Activated T-cell treated with anti-CD3 and anti-CD28 coated beads for 24 hours (primary cell): ENCODE data around the gene TEX29.

Source experiments
- DNase-seq: peaks from one replicate; pipeline ENCODE4 v3.0.0-alpha.2; 2020; ENCODE audit warnings: low read depth

The TEX29 gene

DNA sequence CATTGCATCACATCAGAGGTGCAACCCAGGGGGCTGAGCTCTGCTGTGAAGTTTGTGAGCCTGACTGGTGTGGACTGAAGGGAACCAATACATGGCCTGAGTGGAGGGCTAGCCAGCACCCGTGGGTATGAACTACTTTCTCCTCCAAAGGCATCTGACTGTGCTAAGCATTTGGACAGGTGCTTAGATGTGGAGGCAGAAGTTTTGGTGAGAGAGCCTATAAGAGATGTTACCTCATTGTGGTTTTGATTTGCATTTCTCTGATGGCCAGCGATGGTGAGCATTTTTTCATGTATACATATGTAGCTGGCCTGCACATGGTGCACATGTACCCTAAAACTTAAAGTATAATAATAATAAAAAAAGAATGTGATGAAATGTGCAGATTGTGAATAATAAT is 46.9 kb downstream of the TEX29 start:
- DNase-seq = no peak

DNA sequence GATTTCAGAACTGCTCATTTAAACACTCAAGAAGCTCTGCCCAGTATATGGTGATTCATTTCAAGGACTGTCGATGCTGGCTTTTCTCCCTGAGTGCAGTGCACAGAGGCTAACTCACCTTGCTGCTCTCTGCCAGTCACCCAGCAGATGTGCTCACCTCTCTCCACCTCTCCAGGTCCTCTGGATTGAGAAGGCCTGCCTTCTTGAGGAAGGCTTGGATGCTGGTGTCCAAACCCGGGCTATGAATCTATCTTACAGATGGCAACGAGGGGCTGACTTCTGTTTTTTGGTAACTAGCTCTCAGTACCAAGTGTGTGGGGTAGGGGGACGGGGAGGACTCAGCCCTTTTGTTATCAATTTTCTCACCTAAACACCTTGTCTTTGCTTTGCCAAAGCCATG is 47.6 kb downstream of the TEX29 start:
- DNase-seq = no peak

DNA sequence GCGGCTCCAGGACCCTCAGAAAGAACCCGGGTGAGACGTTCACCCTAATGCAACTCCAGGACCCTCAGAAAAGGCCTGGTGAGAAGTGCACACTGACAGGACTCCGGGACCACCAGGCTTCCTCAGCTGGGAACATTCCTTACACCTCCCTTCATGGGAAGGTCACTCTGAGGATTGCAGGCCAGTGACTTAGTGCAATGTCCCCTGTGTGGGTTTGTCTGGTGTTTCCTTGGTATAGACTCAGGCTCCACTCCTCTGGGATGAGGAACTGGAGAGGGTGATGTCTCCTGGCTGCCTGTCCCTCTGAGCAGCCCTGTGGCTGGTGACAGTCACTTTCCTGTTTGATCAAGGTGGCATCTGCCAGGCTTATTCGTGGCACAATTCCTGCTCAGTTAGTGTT is 49.7 kb downstream of the TEX29 start:
- DNase-seq = no peak

DNA sequence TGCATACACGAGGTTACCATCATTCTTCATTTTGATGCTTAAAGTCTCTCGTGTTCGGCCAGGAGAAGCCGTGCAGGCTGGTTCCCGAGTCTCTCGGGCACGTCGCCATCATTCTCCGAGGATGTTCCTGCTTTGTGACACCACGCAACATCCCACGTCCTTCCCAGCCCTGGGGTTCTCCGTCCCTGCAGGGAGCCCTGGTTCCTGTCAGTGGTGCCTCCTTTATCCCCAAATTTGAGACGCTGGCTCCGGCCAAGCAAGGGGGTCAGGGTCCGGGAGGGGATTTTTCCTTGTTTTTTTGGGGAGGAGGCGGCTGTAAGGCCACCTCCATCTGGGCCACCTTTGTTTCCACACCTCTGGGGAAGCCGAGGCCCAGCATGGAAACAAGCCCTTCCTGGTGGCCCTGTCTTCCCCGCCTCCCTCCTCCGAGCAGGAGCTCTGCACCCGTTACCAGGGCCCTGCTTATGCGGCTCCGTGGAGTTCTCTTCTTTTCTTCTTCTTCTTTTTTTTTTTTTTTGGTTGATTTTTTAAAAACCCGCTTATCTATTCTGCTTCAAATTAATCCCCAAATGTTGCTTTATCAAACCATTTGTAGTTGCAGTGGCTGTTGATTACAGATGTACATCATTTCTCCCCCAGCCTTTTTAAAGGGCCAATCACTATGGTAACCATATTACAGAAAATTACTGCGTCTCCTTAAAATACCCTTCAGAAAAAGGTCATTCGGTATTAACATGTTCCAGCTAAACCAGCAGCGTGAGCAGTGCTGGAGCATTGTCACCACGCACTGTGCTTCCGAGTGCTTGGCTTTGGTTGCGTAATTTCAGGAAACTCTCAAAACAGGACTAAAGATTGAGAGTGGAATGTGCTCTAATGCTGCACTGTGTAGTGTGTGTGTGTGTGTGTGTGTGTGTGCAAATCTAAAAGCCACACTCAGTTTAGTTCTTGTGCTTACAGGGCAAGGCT is 50.4 kb downstream of the TEX29 start:
- DNase-seq = no peak

DNA sequence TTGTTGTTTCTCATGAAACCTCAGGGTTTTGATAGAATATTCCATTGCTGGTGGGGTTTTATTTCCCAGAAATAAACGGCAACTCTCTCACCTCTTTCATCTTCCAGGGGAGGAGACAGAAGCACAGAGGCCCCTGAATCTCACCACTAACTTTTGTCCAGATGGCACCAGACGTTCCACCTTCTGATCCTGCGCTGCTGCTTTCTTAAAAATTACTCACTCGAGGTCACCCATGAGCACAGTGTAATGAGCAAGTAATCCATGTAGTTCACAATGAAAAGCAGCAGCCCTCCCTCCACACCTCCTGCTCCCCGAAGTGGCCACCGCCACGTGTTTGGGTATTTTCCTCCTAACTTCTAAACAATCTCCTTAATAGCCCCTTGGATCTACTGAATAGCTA is 51.3 kb downstream of the TEX29 start:
- DNase-seq = no peak

DNA sequence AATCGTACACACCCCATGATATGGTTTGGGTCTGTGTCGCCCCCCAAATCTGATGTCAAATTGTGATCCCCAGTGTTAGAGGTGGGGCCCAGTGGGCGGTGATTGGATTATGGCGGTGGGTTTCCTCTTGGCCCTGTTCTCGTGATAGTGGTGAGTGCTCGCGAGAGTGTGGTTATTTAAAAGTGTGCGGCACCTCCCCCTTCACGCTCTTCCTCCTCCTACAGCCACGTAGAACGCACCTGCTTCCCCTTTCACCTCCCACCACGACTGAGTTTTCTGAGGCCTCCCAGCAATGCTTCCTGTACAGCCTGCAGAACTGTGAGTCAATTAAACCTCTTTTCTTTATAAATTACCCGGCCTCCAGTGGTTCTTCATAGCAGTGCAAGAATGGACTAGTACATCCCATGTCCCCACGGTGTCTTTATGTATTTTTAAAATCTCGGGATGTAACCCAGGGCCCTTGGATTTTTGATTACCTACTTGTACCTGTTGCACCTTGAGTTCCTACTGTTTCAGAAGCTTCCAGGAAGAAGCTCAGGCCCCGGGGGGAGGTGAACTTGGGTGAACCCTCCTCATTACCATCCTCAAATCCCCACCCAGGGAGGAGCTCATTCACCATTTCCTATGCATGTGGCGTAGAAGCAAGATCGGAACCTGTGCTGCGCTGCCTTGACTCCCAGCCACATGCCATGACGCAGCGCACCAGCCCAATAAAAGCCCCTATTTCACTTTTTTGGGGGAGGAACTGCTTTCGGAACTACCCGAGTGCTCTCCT is 52.4 kb downstream of the TEX29 start:
- DNase-seq = no peak

DNA sequence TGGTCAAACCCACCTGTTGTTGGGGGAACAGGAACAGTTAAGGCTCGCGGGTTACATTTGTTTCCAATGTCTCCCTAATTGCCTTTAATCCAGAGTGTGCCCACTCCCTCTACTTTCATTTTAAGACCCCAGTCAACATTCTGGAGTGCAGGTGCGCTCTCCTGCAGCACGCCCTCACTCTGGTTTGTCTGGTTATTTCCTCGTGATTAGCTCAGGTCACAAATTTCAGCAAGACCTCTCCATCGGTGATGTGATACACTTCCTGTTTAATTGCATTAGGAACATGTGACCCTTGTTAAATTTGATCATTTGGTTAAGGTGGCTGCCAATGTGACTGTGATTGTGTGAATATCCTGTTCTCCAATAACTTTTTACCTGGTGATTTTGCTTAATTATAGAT is 53.0 kb downstream of the TEX29 start:
- no peak for DNase-seq

DNA sequence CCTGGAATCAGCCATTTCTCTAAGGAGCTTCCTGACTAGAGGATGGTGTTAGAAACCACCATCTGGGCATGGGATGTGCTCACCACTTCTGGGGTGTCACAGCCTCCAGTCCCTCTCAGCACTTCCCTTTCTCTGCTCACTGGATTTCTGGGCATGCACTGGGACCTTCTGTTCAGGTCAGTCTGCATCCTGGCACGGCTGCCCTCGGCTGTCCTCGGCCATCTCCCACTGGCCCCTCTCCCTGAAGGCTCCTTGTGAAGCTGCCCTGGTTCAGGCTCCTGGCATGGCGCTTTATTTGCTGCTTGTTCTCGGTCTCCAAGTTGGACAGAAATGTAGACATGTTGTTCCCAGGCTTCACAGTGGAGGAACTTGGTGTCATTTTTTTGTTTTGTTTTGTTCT is 60.0 kb downstream of the TEX29 start:
- DNase-seq = no peak

DNA sequence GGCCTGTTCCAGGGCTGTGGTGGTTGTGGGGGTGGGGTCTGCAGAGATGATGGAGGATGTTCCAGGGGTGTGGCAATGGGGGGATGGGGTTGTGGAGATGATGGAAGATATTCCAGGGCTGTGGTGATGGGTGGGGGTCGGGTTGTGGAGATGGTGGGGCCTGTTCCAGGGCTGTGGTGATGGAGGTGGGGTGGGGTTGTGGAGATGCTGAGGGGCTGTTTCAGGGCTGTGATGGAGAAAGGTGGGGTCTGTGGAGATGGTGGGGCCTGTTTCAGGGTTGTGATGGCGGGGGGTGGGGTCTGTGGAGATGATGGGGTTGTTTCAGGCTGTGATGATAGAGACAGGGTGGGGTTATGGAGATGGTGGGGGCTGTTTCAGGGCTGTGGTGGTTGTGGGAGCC is 62.0 kb downstream of the TEX29 start:
- no peak for DNase-seq

DNA sequence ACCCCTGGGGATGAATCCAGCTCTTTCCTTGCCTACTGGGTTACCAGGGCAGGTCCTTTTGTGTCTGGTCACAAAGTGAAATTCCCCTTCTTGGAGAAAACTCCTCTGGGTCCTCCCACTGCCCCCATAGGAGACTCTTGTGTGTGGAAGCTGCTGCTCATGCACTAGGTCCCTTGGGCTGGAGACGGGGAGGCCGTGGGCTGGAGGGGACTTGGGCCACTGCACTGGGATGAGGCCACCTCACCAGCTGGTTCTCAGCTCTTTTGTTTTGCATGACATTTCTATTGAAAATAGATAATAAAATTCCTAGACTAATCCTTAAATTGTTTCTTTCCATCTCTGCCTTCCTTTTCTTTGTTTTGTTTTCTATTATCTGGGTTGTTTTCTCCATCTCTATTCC is 62.4 kb downstream of the TEX29 start:
- no peak for DNase-seq

DNA sequence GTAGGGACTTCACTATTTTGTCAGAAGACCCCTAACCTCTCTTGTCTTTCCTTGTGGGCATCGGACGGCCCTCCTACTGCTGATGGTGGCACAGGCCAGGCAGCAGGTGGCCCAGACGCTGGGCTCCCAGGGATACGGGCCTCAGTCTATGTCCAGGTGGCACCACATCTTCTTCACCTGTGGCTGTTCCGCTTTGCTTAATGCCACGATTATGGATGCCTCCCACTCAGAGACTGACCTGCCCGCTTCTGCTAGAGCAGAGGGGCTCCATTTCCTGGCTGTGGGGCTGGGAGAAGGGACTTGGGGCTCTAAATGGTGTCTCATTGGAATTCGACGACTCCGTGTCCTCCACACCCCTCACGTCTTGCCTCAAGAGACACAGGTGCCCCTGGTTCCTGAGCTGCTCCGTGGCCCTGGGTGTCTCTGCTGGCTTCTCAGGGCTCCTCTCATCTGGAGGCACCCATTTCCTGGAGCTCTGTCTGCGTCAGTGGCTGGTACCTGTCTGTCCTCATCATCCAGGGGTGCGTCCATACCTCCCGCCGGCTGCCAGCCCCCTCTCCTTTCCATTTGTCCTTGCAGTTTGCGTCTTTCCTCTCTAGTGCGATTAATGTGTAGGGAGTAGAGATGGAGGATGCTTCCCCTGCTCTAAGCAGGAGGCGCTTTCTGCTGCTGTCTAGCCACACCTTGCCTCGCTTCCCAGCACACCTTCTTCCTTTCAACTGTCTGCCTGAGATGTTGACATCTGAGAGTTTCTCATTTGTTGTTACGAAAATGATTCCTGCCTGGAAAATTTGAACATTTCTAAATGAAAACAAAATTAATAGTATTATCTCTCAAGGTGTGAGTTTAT is 63.4 kb downstream of the TEX29 start:
- DNase-seq = no peak

DNA sequence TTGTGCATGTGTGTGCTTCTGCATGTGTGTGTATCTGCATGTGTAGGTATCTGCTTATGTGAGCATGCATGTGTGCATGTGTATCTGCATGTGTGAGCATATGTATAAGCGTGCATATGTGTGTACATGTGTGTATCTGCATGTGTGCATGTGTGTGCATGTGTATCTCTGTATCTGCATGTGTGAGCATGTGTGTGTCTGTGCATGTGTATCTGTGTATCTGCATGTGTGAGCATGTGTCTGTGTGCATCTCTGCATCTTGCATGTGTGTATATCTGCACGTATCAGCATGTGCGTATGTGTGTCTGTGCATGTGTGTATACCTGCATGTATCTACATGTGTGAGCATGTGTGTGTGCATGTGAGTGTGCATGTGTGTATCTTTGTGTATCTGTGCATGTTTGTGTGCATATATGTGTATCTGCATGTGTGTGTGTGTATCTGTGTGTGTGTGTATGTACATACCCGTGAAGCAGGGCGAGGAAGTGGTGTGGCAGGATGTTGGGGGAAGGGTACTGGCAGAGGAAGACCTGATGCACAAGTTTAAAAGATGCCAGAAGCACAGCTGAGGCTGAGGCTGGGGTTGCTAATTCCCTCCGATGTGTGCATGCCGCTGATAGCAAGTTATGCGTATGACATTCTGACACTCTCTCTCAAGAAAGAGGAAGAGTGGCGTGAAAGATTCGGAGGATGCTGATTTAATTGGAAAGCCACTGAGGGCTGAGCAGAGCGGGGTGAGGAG is 64.2 kb downstream of the TEX29 start:
- DNase-seq = no peak

DNA sequence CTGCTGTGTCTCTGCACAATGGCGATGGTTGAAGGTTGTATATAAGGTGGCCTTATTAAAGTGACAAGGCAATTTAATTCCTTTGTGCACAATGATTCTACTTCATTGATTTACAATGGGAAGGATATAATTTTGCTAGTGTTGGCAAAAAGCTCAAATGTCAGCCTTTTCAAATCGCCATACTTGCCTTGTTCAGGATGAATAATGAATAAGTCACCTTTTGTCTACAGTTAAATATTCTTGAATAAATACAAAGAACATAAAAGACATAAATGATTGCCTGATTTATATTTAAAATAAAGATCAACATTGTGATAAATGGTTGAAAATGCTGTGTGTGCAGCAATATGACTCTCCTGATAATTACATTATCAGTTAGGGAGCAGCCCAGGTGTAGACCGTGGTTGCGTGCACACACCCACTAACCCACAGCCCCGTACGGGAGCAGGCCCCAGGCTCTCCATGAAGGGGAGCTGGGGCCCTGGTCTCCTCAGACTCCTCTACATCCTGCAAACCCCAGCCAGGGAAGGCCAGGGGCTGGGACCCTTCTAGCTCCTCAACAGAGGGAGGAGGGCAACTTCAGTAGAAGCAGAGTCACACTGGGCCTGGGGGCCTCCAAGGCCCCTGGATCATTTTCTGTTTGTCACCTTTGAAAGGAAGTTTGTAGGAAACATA is 64.9 kb downstream of the TEX29 start:
- DNase-seq = no peak

DNA sequence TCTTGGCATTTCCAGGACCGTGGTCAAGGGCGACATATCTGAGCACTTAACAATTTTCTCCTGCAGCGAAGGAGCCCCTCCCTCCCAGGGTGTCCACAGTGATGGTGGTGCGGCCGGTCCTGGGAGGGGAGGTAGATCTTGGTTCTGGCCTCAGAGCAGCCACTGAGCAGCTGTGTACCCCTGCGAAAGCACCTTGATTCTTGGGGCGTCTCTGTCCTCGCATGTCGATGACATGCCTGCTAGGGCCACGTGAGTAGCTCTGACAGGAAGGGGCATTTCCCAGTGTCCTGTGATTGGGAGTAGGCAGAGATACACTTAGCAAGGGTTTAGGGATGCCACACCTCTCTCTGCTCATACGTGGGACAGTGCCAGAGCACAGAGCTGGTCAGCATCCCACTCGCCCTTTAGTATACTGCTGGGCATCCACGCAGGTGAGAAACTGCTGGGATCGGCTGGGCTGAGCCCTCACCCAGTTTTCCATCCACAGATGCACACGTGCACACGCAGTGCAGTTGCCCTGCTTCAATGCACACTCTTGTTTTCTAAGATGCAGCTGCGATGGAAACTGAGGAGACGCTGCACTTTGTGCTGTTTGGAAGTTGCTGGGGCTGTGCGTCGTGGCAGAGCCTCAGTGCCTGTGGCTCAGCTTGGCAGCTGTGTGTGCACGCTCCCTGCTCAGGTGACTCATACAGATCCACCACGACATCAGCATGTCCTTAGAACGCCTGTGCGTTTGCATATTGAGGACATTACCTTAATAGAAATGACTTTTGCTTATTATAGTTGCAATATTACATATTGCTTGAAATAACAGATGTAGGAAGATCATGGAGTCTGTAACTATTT is 66.8 kb downstream of the TEX29 start:
- DNase-seq = no peak

DNA sequence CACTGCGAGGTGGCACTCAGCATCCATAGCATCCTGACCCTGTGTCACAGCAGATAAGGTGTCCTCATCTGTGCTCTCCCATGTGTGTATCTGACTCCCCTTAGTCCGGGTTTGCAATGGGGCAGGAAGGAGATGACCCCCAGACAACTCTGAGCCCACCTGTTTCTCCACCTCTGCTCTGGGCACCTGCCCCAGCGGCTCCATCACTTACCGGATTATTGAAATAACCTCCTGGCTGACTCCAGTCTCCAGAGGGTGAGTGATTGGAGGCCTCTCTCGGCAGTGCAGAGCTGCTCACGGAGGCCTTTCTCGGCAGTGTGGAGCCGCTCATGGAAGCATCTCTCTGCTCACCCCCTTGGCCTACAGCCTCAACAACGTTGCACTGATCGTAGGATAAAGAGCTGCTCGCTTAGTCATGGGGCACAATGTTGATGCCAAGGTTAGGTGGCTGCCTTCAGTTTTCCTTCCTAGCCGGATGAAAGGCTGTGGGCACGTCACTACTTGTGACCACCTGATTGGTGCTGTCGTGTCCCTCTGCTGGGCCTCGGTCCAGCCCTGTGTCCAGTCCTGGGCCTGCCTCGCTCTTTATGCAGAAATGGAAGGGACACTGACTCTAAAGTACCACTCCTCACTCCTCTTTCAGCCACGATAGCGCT is 67.6 kb downstream of the TEX29 start:
- DNase-seq = no peak

DNA sequence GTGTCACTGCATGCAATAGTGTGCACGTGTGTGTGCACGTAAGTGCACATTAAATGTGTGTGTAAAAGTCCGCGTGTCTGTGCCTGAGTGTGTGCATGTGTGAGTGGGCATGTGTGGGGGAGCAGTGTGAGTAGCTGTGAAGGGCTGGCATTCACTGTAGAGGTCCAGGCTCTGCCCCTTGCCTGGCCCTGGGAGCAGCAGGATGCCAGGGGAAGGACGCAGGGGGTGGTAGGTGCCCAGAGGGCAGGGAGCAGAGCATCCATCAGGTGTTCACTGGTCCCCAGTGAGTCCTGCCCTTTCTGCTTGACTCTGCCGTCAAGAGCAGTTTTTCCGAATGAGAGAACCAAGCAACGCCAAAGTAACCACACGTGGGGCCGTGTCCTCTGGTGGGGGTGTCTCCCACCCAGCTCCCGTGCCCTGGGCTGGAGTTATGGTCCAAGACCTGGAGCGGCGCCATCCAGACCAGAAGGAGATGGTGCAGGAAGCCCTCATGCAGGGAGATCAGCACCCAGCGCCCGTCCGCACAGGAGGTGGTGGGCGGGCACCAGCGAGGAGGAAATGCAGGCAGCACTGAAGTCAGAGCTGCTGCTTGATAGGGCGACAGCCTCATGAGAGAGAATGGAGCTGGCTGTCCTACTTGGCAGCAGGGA is 68.5 kb downstream of the TEX29 start:
- DNase-seq = peak; percentile 16

DNA sequence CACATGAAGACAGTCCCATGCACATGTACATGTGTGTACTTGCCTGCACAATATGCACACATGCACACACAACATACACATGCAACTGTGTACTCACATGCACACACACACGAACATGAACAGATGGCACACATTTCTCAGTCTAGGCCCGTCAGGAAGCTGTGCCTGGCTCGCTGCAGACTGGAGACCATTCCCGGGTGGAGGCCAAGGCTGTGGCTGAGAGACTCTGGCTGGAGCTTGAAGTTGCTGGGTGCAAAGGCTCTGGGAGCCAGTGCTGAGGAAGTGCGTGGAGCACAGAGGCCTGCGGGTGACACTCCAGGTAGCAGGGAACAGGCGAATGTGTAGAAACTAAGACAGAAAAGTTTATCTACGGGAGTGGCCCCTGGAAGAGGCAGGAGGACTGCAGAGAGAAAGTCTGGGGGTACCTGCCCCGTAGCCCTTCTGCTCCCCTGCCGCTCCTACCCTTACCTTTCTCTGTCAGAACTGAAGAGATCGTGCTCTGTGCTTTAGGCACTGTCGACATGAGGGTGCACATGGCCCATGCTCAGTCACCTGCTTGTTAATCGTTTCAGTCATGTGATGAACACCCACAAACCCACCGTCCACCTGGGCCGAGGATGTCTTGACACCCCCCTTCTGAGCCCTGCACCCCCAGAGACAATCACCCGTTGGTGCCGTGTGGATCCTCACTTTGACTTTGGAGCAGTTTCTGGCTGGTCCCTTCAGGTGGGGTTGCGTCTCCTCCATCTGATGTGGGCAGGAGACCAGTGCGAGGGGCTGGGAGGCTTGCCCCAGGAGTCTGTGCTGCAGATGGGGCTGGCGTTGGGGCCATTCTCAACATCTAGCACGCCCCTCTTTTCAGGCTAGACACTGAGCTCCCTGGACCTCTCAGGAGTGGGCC is 69.4 kb downstream of the TEX29 start:
- no peak for DNase-seq
